ENCODE measurements around the gene ZSCAN21.
A peak's percentile ranks its signal among the peaks of the same experiment; 100 is the strongest.

ZSCAN21 gene

GRCh38 chr7:100101016-100101862, 51.7 kb downstream of the ZSCAN21 start, which contains the start of the genes AP4M1 and MCM7:
Gene AP4M1, plus strand, starts transcription at chr7:100101643. Its CDS starts 72 bp downstream, at chr7:100101715.
Gene MCM7, minus strand, starts transcription at chr7:100101397. Its CDS starts 103 bp downstream, at chr7:100101294.
- DNase-seq, result peak; percentile 89 to 97

- no peak for DNase-seq
Measured at GRCh38 chr7:100102950-100103840, 53.6 kb downstream of the ZSCAN21 start.

- DNase-seq, result no peak
Measured at GRCh38 chr7:100105534-100105933, 56.0 kb downstream of the ZSCAN21 start.

- DNase-seq, result no peak
Measured at GRCh38 chr7:100106633-100107032, 57.1 kb downstream of the ZSCAN21 start.

GRCh38 chr7:100107125-100107737, 57.7 kb downstream of the ZSCAN21 start:
- no peak for DNase-seq

GRCh38 chr7:100107890-100108289, 58.3 kb downstream of the ZSCAN21 start:
- no peak for DNase-seq

GRCh38 chr7:100109521-100110163, 60.1 kb downstream of the ZSCAN21 start:
- DNase-seq, result no peak

- DNase-seq, result no peak
Measured at GRCh38 chr7:100111156-100111555, 61.6 kb downstream of the ZSCAN21 start.

GRCh38 chr7:100111914-100112313, 62.3 kb downstream of the ZSCAN21 start:
- DNase-seq, result no peak
